Measurements from ENCODE around the gene ERGIC2. TPM values are rescaled to one million over a fixed set of nuclear protein-coding genes. Genes with fewer than 3 reads are reported as not detected.
A peak's percentile ranks its signal among the peaks of the same experiment; 100 is the strongest.

The ERGIC2 gene
- total and polyA plus RNA-seq, 2 donors (not counting 1 experiment from before 2014, with no cell fraction given), result 4.4 to 37.2 TPM

- Histone ChIP-seq H3K4me3 (ENCODE audit: control extremely low read depth in 1 of 5, extremely low read depth in 1 of 5, insufficient read depth in 1 of 5, low read depth in 2 of 5, low read length in 4 of 5) (no peak overlapping the region), H3K9ac (ENCODE audit: low read length) (no peak overlapping the region), H2AFZ (ENCODE audit: insufficient read depth, low read depth, low read length, poor library complexity, severe bottlenecking) (no peak overlapping the region), H3K4me2 (replicated peaks; ENCODE audit: low read depth, low read length, poor library complexity, severe bottlenecking) (no peak overlapping the region), H3K27ac (ENCODE audit: low read length in 2 of 2) (no peak overlapping the region), H3K27me3 (replicated peaks in 1 of 4; ENCODE audit: control extremely low read depth in 1 of 4, control insufficient read depth in 3 of 4, insufficient read depth in 4 of 4, low read length in 3 of 4) (no peaks in the 10 kb centered on the region), H3K9me3 (ENCODE audit: control extremely low read depth in 1 of 3, control insufficient read depth in 2 of 3, insufficient read depth in 1 of 3, low read length in 2 of 3) (no peaks in the 10 kb centered on the region), H4K20me1 (ENCODE audit: control insufficient read depth, insufficient read depth, low read length, poor library complexity, severe bottlenecking) (no peaks in the 10 kb centered on the region), H3K4me1 (ENCODE audit: control insufficient read depth in 2 of 2, insufficient read depth in 2 of 2, low read length in 2 of 2) (no peaks in the 10 kb centered on the region), H3K36me3 (replicated peaks in 1 of 2; ENCODE audit: control extremely low read depth in 1 of 2, control insufficient read depth in 1 of 2, extremely low read depth in 1 of 2, insufficient read depth in 2 of 2, low read length in 1 of 2) (no peaks in the 10 kb centered on the region), H3K79me2 (ENCODE audit: control insufficient read depth, insufficient read depth, low read length) (no peaks in the 10 kb centered on the region)
- no peak for ATAC-seq (ENCODE audit: low read depth)
- POLR2A ChIA-PET, result no interaction called here
- intact Hi-C loops (cut with micrococcal nuclease), result no loop called here
- DNase-seq, result no peak
- CTCF ChIA-PET, result no interaction called here
- H3K9me3 Mint-ChIP-seq (ENCODE audit: insufficient read depth), result no peaks in the 10 kb centered on the region
- H3K4me3 Mint-ChIP-seq, result no peak overlapping the region
- TF ChIP-seq EZH2 (IDR thresholded peaks at IDR 0.05; ENCODE audit: borderline replicate concordance, insufficient read depth, low read depth, low read length, poor library complexity, severe bottlenecking), result no peak
- TF ChIP-seq CTCF (IDR thresholded peaks at IDR 0.05), result no peak
- H3K4me1 Mint-ChIP-seq, result peaks cover 2% of the 10 kb centered on the region
- H3K27ac Mint-ChIP-seq, result no peak overlapping the region
- H3K27me3 Mint-ChIP-seq, result peaks cover 14% of the 10 kb centered on the region
These were observed 47.7 kb upstream of the ERGIC2 start for GRCh38 chr12:29428633-29429032.

GRCh38 chr12:29427964-29428363, 47.0 kb upstream of the ERGIC2 start:
- H3K4me1 Mint-ChIP-seq, result peaks cover 2% of the 10 kb centered on the region
- peak; percentile 23 for DNase-seq
- H3K27me3 Mint-ChIP-seq, result peaks cover 18% of the 10 kb centered on the region

More at GRCh38 chr12:29427964-29428363, 47.0 kb upstream of the ERGIC2 start:
- intact Hi-C loops (cut with micrococcal nuclease), result no loop called here
- POLR2A ChIA-PET, result no interaction called here
- CTCF ChIA-PET, result no interaction called here
- H3K36me3 ChIP-seq (replicated peaks in 1 of 2; ENCODE audit: control extremely low read depth in 1 of 2, control insufficient read depth in 1 of 2, extremely low read depth in 1 of 2, insufficient read depth in 2 of 2, low read length in 1 of 2), result no peaks in the 10 kb centered on the region
- Mint-ChIP-seq H3K4me3 (no peak overlapping the region), H3K9me3 (ENCODE audit: insufficient read depth) (no peaks in the 10 kb centered on the region), H3K27ac (no peak overlapping the region)
- H4K20me1 ChIP-seq (ENCODE audit: control insufficient read depth, insufficient read depth, low read length, poor library complexity, severe bottlenecking), result no peaks in the 10 kb centered on the region
- no peaks in the 10 kb centered on the region for H3K4me1 ChIP-seq (ENCODE audit: control insufficient read depth in 2 of 2, insufficient read depth in 2 of 2, low read length in 2 of 2)
- no peak overlapping the region for H3K27ac ChIP-seq (ENCODE audit: low read length in 2 of 2)
- H3K4me3 ChIP-seq (ENCODE audit: control extremely low read depth in 1 of 5, extremely low read depth in 1 of 5, insufficient read depth in 1 of 5, low read depth in 2 of 5, low read length in 4 of 5), result no peak overlapping the region
- no peak for ATAC-seq (ENCODE audit: low read depth)
- no peak overlapping the region for H3K9ac ChIP-seq (ENCODE audit: low read length)
- no peaks in the 10 kb centered on the region for H3K79me2 ChIP-seq (ENCODE audit: control insufficient read depth, insufficient read depth, low read length)
- TF ChIP-seq CTCF (IDR thresholded peaks at IDR 0.05), result peak; percentile 47
- no peak for TF ChIP-seq EZH2 (IDR thresholded peaks at IDR 0.05; ENCODE audit: borderline replicate concordance, insufficient read depth, low read depth, low read length, poor library complexity, severe bottlenecking)
- WGBS (ENCODE audit: insufficient coverage), result 9% methylated on average over 1 of the region's 4 CpGs
- H3K27me3 ChIP-seq (replicated peaks in 1 of 4; ENCODE audit: control extremely low read depth in 1 of 4, control insufficient read depth in 3 of 4, insufficient read depth in 4 of 4, low read length in 3 of 4), result no peaks in the 10 kb centered on the region
- H2AFZ ChIP-seq (ENCODE audit: insufficient read depth, low read depth, low read length, poor library complexity, severe bottlenecking), result peak overlapping the region; percentile 18
- H3K4me2 ChIP-seq (replicated peaks; ENCODE audit: low read depth, low read length, poor library complexity, severe bottlenecking), result no peak overlapping the region
- no peaks in the 10 kb centered on the region for H3K9me3 ChIP-seq (ENCODE audit: control extremely low read depth in 1 of 3, control insufficient read depth in 2 of 3, insufficient read depth in 1 of 3, low read length in 2 of 3)
